ENCODE measurements around the gene ZNF764.

The ZNF764 gene

DNA sequence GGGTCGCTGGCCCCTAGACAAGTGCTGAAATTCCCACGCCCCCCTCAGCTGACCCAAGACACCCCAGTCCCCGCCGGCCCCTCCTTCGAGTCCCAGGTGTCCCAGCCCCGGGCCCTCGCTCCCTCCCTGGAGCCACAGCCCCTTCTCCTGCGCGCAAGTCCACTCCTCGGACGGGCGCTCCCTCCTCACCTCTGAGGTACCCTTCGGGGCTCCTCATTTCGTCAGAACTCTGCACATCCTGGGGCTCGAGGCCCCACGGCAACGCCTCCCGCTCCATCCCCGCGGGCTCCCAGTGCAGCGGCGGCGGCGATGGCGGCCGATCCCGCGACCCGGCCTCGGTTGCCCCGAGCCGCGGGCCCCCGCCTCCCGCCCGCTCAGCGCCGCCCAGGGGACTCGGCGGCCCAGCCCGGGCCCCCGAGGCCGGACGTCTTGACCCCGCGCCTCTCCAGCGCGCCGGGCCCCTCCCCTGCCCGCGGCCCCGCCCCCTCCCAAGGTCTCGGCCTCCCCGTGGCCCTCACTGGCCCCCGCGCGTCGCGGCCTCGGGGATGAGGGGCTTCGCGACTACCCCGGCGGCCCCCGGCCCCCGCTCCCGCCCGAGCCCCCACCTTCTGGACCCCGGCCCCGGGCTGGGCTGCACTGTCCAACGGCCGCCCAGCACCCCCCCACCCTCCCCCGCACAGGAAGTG, 31.9 kb downstream of the ZNF764 start, which contains the start of gene ZNF768:
Gene ZNF768, minus strand, starts transcription at position 430 of the 686 bp plus-strand sequence. Its CDS starts 153 bp downstream, at position 277.
- Histone ChIP-seq H3K36me3 (ENCODE audit: insufficient read depth, low read length) (peaks cover 16% of the 10 kb centered on the region; the same call in 1 of the 2 replicates), H3K9ac (ENCODE audit: low read length) (peak within 1 kb of the TSS; percentile 92), H3K27ac (ENCODE audit: low read depth, low read length, poor library complexity, severe bottlenecking) (peak within 1 kb of the TSS; percentile 96), H3K4me3 (ENCODE audit: low read depth, low read length, poor library complexity, severe bottlenecking) (peak within 1 kb of the TSS; percentile 70), H3K79me2 (ENCODE audit: insufficient read depth, low read length) (no peaks in the 10 kb centered on the region), H2AFZ (ENCODE audit: low read length) (no peak within 1 kb of the TSS), H3K9me3 (ENCODE audit: low read length) (no peaks in the 10 kb centered on the region), H3K4me2 (ENCODE audit: low read length) (peak within 1 kb of the TSS; percentile 99), H3K9me2 (ENCODE audit: low read depth, low read length) (no peaks in the 10 kb centered on the region), H3K4me1 (ENCODE audit: insufficient read depth, low read length, severe bottlenecking) (peaks cover 55% of the 10 kb centered on the region), H3K27me3 (ENCODE audit: insufficient read depth, low read length) (no peaks in the 10 kb centered on the region), H3F3A (ENCODE audit: insufficient read depth, low read length) (peaks cover 9% of the 10 kb centered on the region), H4K20me1 (ENCODE audit: insufficient read depth, low read length) (no peaks in the 10 kb centered on the region)
- no peak for TF ChIP-seq EZH2 (IDR thresholded peaks at IDR 0.05; ENCODE audit: borderline replicate concordance, low read length)
- no peak for TF ChIP-seq CTCF (IDR thresholded peaks at IDR 0.05; ENCODE audit: low read length)

- TF ChIP-seq EZH2 (IDR thresholded peaks at IDR 0.05; ENCODE audit: borderline replicate concordance, low read length) (no peak), CTCF (IDR thresholded peaks at IDR 0.05; ENCODE audit: low read length) (no peak)
- Histone ChIP-seq H3K79me2 (ENCODE audit: insufficient read depth, low read length) (no peaks in the 10 kb centered on the region), H2AFZ (ENCODE audit: low read length) (no peak overlapping the region), H3K9me3 (ENCODE audit: low read length) (no peaks in the 10 kb centered on the region), H3K4me1 (ENCODE audit: insufficient read depth, low read length, severe bottlenecking) (peaks cover 52% of the 10 kb centered on the region), H3K27ac (ENCODE audit: low read depth, low read length, poor library complexity, severe bottlenecking) (peak overlapping the region; percentile 34), H3K4me2 (ENCODE audit: low read length) (peak overlapping the region; percentile 99), H3K36me3 (ENCODE audit: insufficient read depth, low read length) (peaks cover 13% of the 10 kb centered on the region; the same call in 1 of the 2 replicates), H4K20me1 (ENCODE audit: insufficient read depth, low read length) (no peaks in the 10 kb centered on the region), H3K9me2 (ENCODE audit: low read depth, low read length) (no peaks in the 10 kb centered on the region), H3F3A (ENCODE audit: insufficient read depth, low read length) (peaks cover 9% of the 10 kb centered on the region), H3K4me3 (ENCODE audit: low read depth, low read length, poor library complexity, severe bottlenecking) (peak overlapping the region; percentile 70), H3K27me3 (ENCODE audit: insufficient read depth, low read length) (no peaks in the 10 kb centered on the region), H3K9ac (ENCODE audit: low read length) (peak overlapping the region; percentile 92)
Measured at GRCh38 chr16:30525844-30526136, 32.4 kb downstream of the ZNF764 start.

DNA sequence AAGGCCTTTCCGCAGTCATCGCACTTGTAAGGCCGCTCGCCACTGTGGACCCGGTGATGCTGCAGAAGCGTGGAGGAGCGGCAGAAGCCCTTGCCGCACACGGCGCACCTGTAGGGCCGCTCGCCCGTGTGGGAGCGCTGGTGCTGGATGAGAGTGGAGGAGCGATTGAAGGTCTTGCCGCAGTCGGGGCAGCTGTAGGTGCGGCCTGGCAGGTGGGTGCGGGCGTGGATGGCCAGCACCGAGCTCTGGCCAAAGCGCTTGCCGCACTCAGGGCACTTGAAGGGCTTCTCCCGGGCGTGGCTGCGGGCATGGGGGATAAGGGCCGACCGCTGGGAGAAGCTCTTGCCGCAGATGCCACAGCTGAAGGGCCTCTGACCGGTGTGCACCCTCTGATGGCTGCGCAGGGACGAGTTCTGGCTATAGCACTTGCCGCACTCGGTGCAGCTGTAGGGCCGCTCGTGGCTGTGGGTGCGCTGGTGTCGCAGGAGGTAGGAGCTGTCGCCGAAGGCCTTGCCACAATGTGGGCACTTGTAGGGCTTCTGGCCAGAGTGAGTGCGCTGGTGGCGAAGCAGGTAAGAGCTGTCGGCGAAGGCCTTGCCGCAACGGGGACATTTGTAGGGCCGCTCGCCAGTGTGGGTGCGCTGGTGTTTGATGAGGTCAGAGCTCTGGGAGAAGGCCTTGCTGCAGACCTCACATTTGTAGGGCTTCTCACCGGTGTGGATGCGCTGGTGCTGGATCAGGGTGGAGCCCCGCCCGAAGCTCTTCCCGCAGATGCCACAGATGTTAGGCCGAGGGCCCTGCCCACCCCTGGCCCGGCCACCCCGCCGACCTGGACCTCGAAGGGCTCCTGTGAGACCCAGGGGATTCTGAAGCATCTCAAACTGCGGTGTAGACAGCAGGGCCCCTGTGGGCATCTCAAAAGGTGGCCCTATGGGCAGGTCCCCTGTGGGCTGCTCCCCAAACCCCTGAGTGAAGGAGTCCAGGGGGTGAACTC, 33.3 kb downstream of the ZNF764 start:
- no peak for TF ChIP-seq CTCF (IDR thresholded peaks at IDR 0.05; ENCODE audit: low read length)
- no peak for TF ChIP-seq EZH2 (IDR thresholded peaks at IDR 0.05; ENCODE audit: borderline replicate concordance, low read length)
- Histone ChIP-seq H3K4me3 (ENCODE audit: low read depth, low read length, poor library complexity, severe bottlenecking) (no peak overlapping the region), H3K4me2 (ENCODE audit: low read length) (0 out of 2 replicates have a peak overlapping the region, but pooled peaks have one; percentile 24), H3F3A (ENCODE audit: insufficient read depth, low read length) (peaks cover 6% of the 10 kb centered on the region), H4K20me1 (ENCODE audit: insufficient read depth, low read length) (no peaks in the 10 kb centered on the region), H3K79me2 (ENCODE audit: insufficient read depth, low read length) (no peaks in the 10 kb centered on the region), H3K27me3 (ENCODE audit: insufficient read depth, low read length) (no peaks in the 10 kb centered on the region), H2AFZ (ENCODE audit: low read length) (no peak overlapping the region), H3K9me2 (ENCODE audit: low read depth, low read length) (no peaks in the 10 kb centered on the region), H3K9me3 (ENCODE audit: low read length) (no peaks in the 10 kb centered on the region), H3K9ac (ENCODE audit: low read length) (no peak overlapping the region), H3K36me3 (ENCODE audit: insufficient read depth, low read length) (peaks cover 18% of the 10 kb centered on the region; the same call in 1 of the 2 replicates), H3K27ac (ENCODE audit: low read depth, low read length, poor library complexity, severe bottlenecking) (no peak overlapping the region), H3K4me1 (ENCODE audit: insufficient read depth, low read length, severe bottlenecking) (peaks cover 43% of the 10 kb centered on the region)

All from OCI-LY1 (cell line).